ENCODE measurements around the gene MXD1. TPM values are rescaled to one million over a fixed set of nuclear protein-coding genes. Genes with fewer than 3 reads are reported as not detected.

Gene MXD1
- total and polyA plus RNA-seq, 8 donors, result 1.5 to 8.6 (median 5.0) TPM

DNA sequence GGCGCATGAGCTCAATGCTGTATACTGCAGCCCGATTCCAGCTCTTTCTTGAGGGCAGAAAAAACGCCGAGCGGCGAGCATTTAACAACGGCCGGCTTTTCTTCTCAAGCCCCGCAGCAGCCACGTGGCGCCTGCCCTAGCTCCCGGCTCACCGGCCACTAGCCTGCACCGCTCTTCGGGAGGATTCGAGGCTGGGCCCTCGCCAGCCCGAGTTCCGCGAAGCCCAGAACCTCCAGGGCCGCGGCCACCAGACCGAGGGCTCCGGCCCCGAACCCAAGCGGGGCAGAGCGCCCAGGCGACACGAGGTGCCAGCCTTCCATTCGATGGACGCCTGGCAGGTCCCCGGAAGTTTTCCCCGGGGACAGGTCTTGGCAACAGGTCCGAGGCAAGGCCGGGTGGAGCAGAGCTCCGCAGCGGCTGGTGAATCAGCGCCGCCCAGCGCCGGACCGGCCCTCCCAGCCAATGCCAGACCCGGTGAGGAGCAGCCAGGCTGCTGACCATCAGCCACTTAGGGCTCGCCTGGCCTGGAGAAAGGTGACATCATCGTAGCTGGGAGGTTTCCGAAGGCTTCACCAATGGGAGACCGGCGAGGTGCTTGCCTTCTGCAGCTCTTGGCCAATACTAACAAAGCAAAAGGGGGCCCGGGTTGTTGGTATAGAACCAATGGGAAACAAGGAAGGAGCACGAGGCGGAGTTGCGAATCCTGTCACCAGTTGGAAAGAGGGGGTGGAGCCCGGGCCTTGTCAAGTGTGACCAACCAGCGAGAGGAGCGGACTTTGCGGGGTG lies 552 bp upstream of the MXD1 start:
- intact Hi-C loops (cut with DNase I), result loop anchor here in 2 of 3 donors (5.0 to 10.0 kb wide), 2 partner anchors 230 to 233 kb away; no protein-coding TSS in a partner anchor
- 0% methylated on average over 49 to 56 of the region's 56 CpGs for WGBS, 2 donors
- peaks cover 0 to 8% (median 2%) of the 10 kb centered on the region in 3 donors for H3K4me1 ChIP-seq
- H3K27me3 ChIP-seq, result no peaks in the 10 kb centered on the region
- peak overlapping the region; percentile 93 to 100 (median 97) for H3K27ac ChIP-seq
- H3K36me3 ChIP-seq, result peaks cover 0 to 7% (median 0%) of the 10 kb centered on the region in 3 donors
- peak overlapping the region; percentile 29 to 72 (median 52) for H3K4me3 ChIP-seq
- peak; percentile 96 to 100 (median 100) for DNase-seq
- TF ChIP-seq, protein P1, sequence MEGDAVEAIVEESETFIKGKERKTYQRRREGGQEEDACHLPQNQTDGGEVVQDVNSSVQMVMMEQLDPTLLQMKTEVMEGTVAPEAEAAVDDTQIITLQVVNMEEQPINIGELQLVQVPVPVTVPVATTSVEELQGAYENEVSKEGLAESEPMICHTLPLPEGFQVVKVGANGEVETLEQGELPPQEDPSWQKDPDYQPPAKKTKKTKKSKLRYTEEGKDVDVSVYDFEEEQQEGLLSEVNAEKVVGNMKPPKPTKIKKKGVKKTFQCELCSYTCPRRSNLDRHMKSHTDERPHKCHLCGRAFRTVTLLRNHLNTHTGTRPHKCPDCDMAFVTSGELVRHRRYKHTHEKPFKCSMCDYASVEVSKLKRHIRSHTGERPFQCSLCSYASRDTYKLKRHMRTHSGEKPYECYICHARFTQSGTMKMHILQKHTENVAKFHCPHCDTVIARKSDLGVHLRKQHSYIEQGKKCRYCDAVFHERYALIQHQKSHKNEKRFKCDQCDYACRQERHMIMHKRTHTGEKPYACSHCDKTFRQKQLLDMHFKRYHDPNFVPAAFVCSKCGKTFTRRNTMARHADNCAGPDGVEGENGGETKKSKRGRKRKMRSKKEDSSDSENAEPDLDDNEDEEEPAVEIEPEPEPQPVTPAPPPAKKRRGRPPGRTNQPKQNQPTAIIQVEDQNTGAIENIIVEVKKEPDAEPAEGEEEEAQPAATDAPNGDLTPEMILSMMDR (IDR thresholded peaks at IDR 0.05), result no peak
- FAIRE-seq, result peak; percentile 98
- H3K9me3 ChIP-seq, result no peaks in the 10 kb centered on the region
- peak; percentile 86 to 91 (median 88) for ATAC-seq

DNA sequence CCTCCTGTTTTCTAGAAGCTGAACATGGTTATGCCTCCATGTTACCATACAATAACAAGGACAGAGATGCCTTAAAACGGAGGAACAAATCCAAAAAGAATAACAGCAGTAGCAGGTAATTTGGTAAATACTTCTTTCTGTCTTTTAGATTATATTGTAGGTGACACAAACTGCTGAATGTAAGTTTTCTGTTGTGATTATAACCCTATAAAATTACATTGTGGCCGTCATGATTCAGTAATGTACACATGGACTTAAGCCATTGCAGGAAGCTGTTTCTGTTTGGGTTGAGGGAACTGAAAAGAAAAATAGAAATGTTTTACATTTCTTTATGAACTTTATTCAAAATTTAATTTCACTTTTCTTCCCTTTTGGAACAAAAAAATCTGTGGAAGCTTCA lies 1.2 kb downstream of the MXD1 start:
- Histone ChIP-seq H3K9me3 (no peaks in the 10 kb centered on the region), H3K36me3 (no peaks in the 10 kb centered on the region), H3K27me3 (no peaks in the 10 kb centered on the region), H3K4me3 (peak overlapping the region in 2 of 4 donors; percentile 60 to 72), H3K27ac (peak overlapping the region in 2 of 4 donors; percentile 83 to 95), H3K4me1 (peaks cover 0 to 8% (median 2%) of the 10 kb centered on the region in 3 donors)
- 23 to 28% methylated on average over 2 of the region's 2 CpGs for WGBS, 2 donors
- intact Hi-C loops (cut with DNase I), result loop anchor here in 1 of 3 donors (10.0 kb wide), 1 partner anchor 229 kb away; no protein-coding TSS in a partner anchor
- DNase-seq, result no peak
- no peak for FAIRE-seq
- no peak for ATAC-seq
- TF ChIP-seq, protein P1 (IDR thresholded peaks at IDR 0.05), result no peak

DNA sequence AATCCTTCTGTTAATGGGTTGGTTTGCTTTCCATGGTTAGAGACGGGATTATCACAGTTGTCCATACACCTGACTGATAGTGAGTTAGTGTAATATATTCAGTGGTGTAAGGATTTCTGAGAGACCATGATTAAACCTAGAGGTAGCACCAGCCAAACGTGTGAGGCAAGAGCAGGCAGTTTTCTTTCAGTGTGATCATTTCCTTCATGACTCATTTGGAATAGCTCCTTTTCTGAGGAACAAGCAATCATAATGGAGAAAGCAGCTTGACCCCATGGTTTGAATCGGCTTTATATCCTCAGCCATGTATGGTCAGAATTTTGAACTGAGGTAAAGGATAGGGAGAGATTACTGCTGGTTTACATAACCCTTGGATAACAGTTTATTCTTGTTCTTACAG lies 2.9 kb downstream of the MXD1 start:
- peak overlapping the region in 2 of 4 donors; percentile 34 to 42 for H3K27ac ChIP-seq
- no peak for FAIRE-seq
- intact Hi-C loops (cut with DNase I), result loop anchor here in 1 of 3 donors (10.0 kb wide), 1 partner anchor 227 kb away; no protein-coding TSS in a partner anchor

DNA sequence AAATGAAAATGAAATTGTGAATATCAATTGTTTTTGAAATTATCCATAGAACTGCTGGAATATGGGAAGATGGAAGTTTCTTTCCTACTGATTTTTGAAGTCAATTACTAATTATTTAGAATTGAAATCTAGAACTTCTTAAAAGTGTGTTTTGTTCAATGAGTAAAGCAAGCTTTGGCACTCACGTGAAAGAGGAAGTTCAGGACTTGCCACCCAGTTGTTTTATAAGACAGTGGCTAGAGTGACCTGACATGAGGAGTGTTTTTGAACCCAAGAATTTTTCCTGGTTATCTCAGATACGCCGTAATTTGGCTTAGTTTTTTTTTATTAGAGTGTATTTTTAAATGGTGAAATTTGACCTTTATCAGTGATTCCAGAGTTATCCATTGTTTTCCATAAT lies 3.5 kb downstream of the MXD1 start:
- intact Hi-C loops (cut with DNase I), result loop anchor here in 1 of 3 donors (10.0 kb wide), 1 partner anchor 226 kb away; no protein-coding TSS in a partner anchor
- FAIRE-seq, result no peak
- 43 to 54% methylated on average over 3 of the region's 3 CpGs for WGBS, 2 donors
- Histone ChIP-seq H3K27me3 (no peaks in the 10 kb centered on the region), H3K4me3 (no peak overlapping the region), H3K4me1 (peaks cover 0 to 8% (median 0%) of the 10 kb centered on the region in 3 donors), H3K9me3 (no peaks in the 10 kb centered on the region), H3K36me3 (peaks cover 0 to 11% (median 0%) of the 10 kb centered on the region in 3 donors), H3K27ac (peak overlapping the region in 2 of 4 donors; percentile 34 to 42)
- TF ChIP-seq, protein P1 (IDR thresholded peaks at IDR 0.05), result no peak
- no peak for DNase-seq
- ATAC-seq, result no peak

More for the DNA sequence above, 2.9 kb downstream of the MXD1 start:
- H3K27me3 ChIP-seq, result no peaks in the 10 kb centered on the region
- H3K4me1 ChIP-seq, result peaks cover 0 to 8% (median 2%) of the 10 kb centered on the region in 3 donors
- no peaks in the 10 kb centered on the region for H3K9me3 ChIP-seq
- no peak overlapping the region for H3K4me3 ChIP-seq
- peaks cover 0 to 11% (median 0%) of the 10 kb centered on the region in 3 donors for H3K36me3 ChIP-seq
- TF ChIP-seq, protein P1 (IDR thresholded peaks at IDR 0.05), result no peak
- ATAC-seq (no peak), DNase-seq (no peak)
- 51 to 56% methylated on average over 3 of the region's 3 CpGs for WGBS, 2 donors
